ENCODE data around the gene SEMA4D.

The SEMA4D gene

DNA sequence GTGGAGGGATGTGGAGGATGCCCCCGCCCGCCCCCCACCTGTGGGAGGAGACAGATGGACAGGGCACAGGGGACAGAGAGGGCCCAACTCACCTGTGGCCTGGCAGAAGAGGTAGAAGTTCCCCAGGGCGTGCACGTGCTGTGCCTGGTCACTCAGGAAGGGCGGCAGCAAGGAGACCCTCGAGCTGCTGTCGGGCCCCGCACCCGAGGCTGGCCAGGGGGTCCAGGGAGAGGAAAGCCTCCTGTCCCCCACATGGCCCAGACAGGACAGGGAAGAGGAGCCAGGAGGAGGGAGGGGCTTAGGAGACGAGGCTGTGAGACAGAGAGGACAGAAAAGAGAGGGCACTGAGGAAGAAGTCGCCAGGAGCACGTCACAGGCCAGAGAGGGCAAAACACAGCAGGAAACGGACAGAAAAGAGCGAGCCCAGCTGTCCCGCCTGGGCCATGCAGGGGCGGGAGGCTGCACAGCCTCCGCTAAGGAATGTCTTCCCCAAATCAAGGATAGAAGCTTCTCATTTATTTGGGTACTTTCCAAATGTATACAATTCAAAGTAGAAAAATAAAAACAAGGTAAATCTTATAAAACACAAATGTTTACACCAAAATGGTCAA, 121.1 kb downstream of the SEMA4D start:
- Histone ChIP-seq H3K36me3 (replicated peaks) (no peaks in the 10 kb centered on the region), H3K27ac (no peak overlapping the region), H3K27me3 (replicated peaks) (no peaks in the 10 kb centered on the region), H3K4me3 (ENCODE audit: low read depth, low read length) (no peak overlapping the region)
- in situ Hi-C loops (cut with HindIII; ENCODE audit: low pct_ligation_motif_present, low sequenced_read_pairs): no loop called here
- DNase-seq: no peak
- TF ChIP-seq, protein P1, sequence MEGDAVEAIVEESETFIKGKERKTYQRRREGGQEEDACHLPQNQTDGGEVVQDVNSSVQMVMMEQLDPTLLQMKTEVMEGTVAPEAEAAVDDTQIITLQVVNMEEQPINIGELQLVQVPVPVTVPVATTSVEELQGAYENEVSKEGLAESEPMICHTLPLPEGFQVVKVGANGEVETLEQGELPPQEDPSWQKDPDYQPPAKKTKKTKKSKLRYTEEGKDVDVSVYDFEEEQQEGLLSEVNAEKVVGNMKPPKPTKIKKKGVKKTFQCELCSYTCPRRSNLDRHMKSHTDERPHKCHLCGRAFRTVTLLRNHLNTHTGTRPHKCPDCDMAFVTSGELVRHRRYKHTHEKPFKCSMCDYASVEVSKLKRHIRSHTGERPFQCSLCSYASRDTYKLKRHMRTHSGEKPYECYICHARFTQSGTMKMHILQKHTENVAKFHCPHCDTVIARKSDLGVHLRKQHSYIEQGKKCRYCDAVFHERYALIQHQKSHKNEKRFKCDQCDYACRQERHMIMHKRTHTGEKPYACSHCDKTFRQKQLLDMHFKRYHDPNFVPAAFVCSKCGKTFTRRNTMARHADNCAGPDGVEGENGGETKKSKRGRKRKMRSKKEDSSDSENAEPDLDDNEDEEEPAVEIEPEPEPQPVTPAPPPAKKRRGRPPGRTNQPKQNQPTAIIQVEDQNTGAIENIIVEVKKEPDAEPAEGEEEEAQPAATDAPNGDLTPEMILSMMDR (IDR thresholded peaks at IDR 0.05; ENCODE audit: low read depth, low read length, missing control alignments): no peak

DNA sequence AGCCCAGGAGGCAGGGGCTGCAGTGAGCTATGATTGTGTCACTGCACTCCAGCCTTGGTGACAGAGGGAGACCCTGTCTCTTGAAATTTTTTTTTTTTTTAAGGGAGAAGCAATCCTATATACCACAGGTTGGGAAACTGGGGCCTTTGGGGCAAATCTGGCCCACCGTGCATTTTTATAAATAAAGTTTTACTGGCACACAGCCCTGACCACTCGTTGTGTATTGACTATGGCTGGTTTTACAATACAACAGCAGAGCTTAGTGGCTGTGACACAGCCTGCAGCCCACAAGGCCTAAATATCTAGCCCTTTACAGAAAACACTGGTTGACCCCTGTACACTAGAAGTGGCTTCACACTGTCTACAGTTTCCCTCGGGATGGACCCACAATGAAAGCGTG, 121.6 kb downstream of the SEMA4D start:
- no peak overlapping the region for H3K27ac ChIP-seq
- no peak overlapping the region for H3K4me3 ChIP-seq (ENCODE audit: low read depth, low read length)
- H3K27me3 ChIP-seq (replicated peaks): no peaks in the 10 kb centered on the region
- no peak for DNase-seq
- in situ Hi-C loops (cut with HindIII; ENCODE audit: low pct_ligation_motif_present, low sequenced_read_pairs): no loop called here
- TF ChIP-seq, protein P1 (IDR thresholded peaks at IDR 0.05; ENCODE audit: low read depth, low read length, missing control alignments): no peak
- H3K36me3 ChIP-seq (replicated peaks): no peaks in the 10 kb centered on the region

DNA sequence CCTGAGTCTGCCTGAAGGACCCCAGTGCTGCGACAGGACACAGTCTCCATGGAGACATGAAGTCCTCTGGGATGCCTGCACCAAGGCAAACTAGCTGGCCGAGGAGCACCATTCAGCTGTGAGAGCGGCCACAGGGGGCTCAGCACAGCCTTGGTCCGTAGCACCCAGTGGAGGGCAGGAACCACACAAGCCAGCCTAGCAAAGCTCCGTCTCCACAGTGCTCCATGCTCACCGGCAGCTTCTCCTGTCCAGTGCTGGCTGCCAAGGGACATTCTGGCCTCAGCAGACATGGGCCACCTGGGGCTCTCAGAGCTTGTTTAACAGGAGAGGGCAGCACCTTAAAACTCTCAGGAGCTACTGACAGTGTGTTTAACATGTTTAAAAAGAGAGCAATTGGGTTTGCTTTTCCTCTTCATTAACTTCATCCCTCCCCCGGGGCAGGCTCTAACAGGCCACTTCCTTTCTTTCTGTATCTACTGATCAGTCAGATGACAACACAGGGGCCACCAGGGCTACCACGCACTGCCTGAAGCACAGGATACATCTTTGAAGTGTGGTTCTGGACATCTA, 122.6 kb downstream of the SEMA4D start:
- in situ Hi-C loops (cut with HindIII; ENCODE audit: low pct_ligation_motif_present, low sequenced_read_pairs): no loop called here
- Histone ChIP-seq H3K27ac (no peak overlapping the region), H3K27me3 (replicated peaks) (no peaks in the 10 kb centered on the region), H3K36me3 (replicated peaks) (no peaks in the 10 kb centered on the region), H3K4me3 (ENCODE audit: low read depth, low read length) (no peak overlapping the region)
- DNase-seq: peak; percentile 2
- TF ChIP-seq, protein P1 (IDR thresholded peaks at IDR 0.05; ENCODE audit: low read depth, low read length, missing control alignments): peak; percentile 5

DNA sequence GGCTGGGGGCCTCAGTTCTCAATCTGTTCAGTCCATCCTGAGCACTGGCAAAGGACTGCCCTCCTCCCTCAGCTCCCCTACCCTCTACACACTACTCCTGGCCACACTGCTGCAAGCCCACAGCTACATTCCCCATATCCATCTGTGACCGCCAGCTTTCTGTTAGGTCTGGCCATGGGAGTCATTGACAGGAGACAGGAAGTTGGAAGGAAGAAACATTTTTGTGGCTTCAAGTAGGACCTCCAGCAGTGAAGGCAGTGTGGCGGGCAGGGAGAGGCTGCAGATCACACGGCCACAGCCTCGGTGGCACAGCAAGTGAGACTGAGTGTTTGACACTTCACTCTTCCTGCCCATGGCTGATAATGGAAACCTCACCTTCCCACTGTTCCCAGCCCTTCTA, 123.7 kb downstream of the SEMA4D start:
- Histone ChIP-seq H3K27ac (no peak overlapping the region), H3K27me3 (replicated peaks) (no peaks in the 10 kb centered on the region), H3K36me3 (replicated peaks) (no peaks in the 10 kb centered on the region), H3K4me3 (ENCODE audit: low read depth, low read length) (no peak overlapping the region)
- TF ChIP-seq, protein P1 (IDR thresholded peaks at IDR 0.05; ENCODE audit: low read depth, low read length, missing control alignments): no peak
- in situ Hi-C loops (cut with HindIII; ENCODE audit: low pct_ligation_motif_present, low sequenced_read_pairs): no loop called here
- peak; percentile 55 for DNase-seq

DNA sequence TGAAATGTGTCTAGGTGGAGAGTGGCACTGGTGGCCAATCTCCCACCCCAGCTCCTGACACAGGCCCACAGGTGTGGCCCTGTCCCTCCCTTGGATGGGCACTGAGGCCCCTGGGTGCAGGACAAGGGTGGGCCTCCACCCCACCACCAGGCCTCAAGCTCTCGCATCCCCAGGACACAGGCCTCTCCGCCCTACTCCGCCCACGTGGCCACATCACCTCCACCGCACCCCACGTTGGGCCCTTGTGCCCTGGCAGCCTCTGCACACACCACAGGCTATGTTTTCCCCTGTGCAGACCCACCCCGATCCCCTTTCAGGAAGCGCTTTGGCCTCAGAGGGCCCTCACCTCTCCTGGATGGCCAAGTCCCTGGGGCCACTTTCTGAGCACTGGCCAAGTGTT, 124.9 kb downstream of the SEMA4D start:
- DNase-seq: no peak
- in situ Hi-C loops (cut with HindIII; ENCODE audit: low pct_ligation_motif_present, low sequenced_read_pairs): no loop called here
- H3K4me3 ChIP-seq (ENCODE audit: low read depth, low read length): no peak overlapping the region
- no peak overlapping the region for H3K27ac ChIP-seq
- no peaks in the 10 kb centered on the region for H3K27me3 ChIP-seq (replicated peaks)
- TF ChIP-seq, protein P1 (IDR thresholded peaks at IDR 0.05; ENCODE audit: low read depth, low read length, missing control alignments): no peak
- no peaks in the 10 kb centered on the region for H3K36me3 ChIP-seq (replicated peaks)

Data from brain microvascular endothelial cell (primary cell).